Caco-2 (cell line): Measurements from ENCODE around the gene LYZL4. TPM values are rescaled to one million over a fixed set of nuclear protein-coding genes. Genes with fewer than 3 reads are reported as not detected.

Source experiments
- BruUV-seq: library from RNA; stranded (reverse); fragments of 400-500 nt; replicated peaks from 2 replicates; lab custom pipeline; 2021; lab: Mats Ljungman, UMichigan
- CTCF ChIA-PET: fragments of 300-600 bp; sonication (Branson Sonifier 250); formaldehyde crosslinking; loops from one replicate; lab custom pipeline; 2022; ENCODE audit warnings: antibody characterized with exemption; lab: Charles Lee
- POLR2A ChIA-PET: fragments of 300-600 bp; sonication (Branson Sonifier 250); formaldehyde crosslinking; loops from one replicate; lab custom pipeline; 2022; ENCODE audit warnings: antibody characterized with exemption; lab: Charles Lee
- DNase-seq, 2 experiments: peaks; one replicate each; pipeline versions ENCODE4 v3.0.0 to v3.0.0-alpha.2; 2020 to 2022
- H3K27me3 ChIP-seq: replicated peaks from 2 replicates; pipeline ENCODE4 v1.6.0; 2011; ENCODE audit warnings: low read length; ENCODE audit not compliant: control insufficient read depth, insufficient read depth
- H3K36me3 ChIP-seq: 2 replicates; pipeline ENCODE4 v1.5.1; 2011; ENCODE audit warnings: low read length; ENCODE audit not compliant: control insufficient read depth, insufficient read depth
- H3K4me1 ChIP-seq: fragments of 250-450 bp; sonication (Bioruptor Pico); 2 replicates; pipeline ENCODE4 v1.5.1; 2020; ENCODE audit warnings: mild to moderate bottlenecking
- H3K4me3 ChIP-seq: 2 replicates; pipeline ENCODE4 v1.5.1; 2011; ENCODE audit warnings: low read depth, mild to moderate bottlenecking, control low read depth, low read length
- H3K9me3 ChIP-seq: fragments of 250-450 bp; sonication (Bioruptor Pico); 2 replicates; pipeline ENCODE4 v1.5.1; 2020; ENCODE audit warnings: mild to moderate bottlenecking, moderate library complexity
- H3K27ac Mint-ChIP-seq: one replicate; pipeline ENCODE4 v1.8.0; 2022; ENCODE audit warnings: mixed read lengths; ENCODE audit not compliant: unreplicated experiment
- H3K27me3 Mint-ChIP-seq: one replicate; pipeline ENCODE4 v1.8.0; 2022; ENCODE audit warnings: mixed read lengths; ENCODE audit not compliant: insufficient read depth, unreplicated experiment
- H3K36me3 Mint-ChIP-seq: one replicate; pipeline ENCODE4 v1.8.0; 2022; ENCODE audit warnings: mild to moderate bottlenecking, mixed read lengths; ENCODE audit not compliant: insufficient read depth, unreplicated experiment
- H3K4me1 Mint-ChIP-seq: one replicate; pipeline ENCODE4 v1.8.0; 2022; ENCODE audit warnings: low read depth, mixed read lengths; ENCODE audit not compliant: unreplicated experiment
- H3K4me3 Mint-ChIP-seq: one replicate; pipeline ENCODE4 v1.8.0; 2022; ENCODE audit warnings: mild to moderate bottlenecking, moderate library complexity, mixed read lengths; ENCODE audit not compliant: unreplicated experiment
- H3K9me3 Mint-ChIP-seq: one replicate; pipeline ENCODE4 v1.8.0; 2022; ENCODE audit warnings: mixed read lengths; ENCODE audit not compliant: unreplicated experiment
- intact Hi-C: fragments of 100-400 bp; cut with micrococcal nuclease; formaldehyde crosslinking; loops from one replicate; pipeline ENCODE4 v1.10.0; 2022; ENCODE audit not compliant: unreplicated experiment
- total RNA-seq: library from RNA; stranded (reverse); gene quantifications from 2 replicates; pipeline ENCODE4 v1.2.3, GENCODE V29; 2022
- TF ChIP-seq, protein P1 (sequence below), 2 experiments: fragments of 200-600 bp in 1 of 2; IDR thresholded peaks; 1 replicate in 1 of 2; 2 replicates in 1 of 2; pipeline versions ENCODE4 v1.5.1 to v1.8.0; 2011 to 2022; ENCODE audit warnings: antibody characterized with exemption in 1 of 2, control low read depth in 1 of 2, inconsistent platforms in 1 of 2, low read depth in 1 of 2, low read length in 1 of 2, mild to moderate bottlenecking in 1 of 2, moderate library complexity in 1 of 2; ENCODE audit not compliant: insufficient read depth in 1 of 2, severe bottlenecking in 1 of 2, unreplicated experiment in 1 of 2

Gene LYZL4
- total RNA-seq, 1 experiment from 2014 or later, result not detected

DNA sequence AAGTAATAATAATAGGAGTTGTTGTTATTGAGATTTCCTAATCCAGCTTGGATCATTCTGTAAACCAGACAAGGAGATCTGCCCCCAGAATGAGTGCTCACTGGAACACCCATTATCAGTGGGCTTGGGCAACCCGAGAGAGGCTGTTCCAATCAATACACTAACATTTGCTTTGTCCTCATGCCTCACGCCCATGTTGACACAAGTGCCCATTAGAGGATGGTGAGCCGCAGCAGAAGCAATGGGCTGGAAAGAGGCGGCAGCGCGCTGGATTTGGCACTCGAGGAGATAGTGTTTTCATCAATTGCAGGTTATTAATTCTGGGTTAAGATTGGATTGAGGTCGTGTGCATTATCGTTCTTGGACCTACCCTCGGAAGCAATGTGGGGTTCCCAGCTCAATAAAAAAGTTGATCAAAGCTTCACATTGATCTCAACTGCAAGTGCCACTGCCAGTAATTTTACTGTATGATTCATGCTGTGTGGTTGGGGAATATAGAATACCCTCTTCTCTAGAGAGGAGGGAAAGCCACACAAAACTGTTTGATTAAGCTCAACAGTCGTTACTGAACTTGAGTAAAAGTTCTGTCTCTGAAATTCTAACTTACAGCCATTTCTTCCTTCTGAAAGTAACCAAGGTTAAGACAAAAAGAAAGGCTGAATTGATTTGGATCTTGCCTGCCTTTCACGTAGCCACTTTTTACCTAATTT lies 15.7 kb downstream of the LYZL4 start:
- Histone ChIP-seq H3K4me3 (no peak overlapping the region), H3K27me3 (no peaks in the 10 kb centered on the region), H3K4me1 (no peaks in the 10 kb centered on the region), H3K36me3 (no peaks in the 10 kb centered on the region), H3K9me3 (no peaks in the 10 kb centered on the region)
- H3K27me3 Mint-ChIP-seq, result peaks cover 9% of the 10 kb centered on the region
- no peaks in the 10 kb centered on the region for H3K4me1 Mint-ChIP-seq
- ChIA-PET POLR2A (no interaction called here), CTCF (no interaction called here)
- H3K27ac Mint-ChIP-seq, result no peak overlapping the region
- DNase-seq, result no peak
- H3K4me3 Mint-ChIP-seq, result no peak overlapping the region
- TF ChIP-seq, protein P1, sequence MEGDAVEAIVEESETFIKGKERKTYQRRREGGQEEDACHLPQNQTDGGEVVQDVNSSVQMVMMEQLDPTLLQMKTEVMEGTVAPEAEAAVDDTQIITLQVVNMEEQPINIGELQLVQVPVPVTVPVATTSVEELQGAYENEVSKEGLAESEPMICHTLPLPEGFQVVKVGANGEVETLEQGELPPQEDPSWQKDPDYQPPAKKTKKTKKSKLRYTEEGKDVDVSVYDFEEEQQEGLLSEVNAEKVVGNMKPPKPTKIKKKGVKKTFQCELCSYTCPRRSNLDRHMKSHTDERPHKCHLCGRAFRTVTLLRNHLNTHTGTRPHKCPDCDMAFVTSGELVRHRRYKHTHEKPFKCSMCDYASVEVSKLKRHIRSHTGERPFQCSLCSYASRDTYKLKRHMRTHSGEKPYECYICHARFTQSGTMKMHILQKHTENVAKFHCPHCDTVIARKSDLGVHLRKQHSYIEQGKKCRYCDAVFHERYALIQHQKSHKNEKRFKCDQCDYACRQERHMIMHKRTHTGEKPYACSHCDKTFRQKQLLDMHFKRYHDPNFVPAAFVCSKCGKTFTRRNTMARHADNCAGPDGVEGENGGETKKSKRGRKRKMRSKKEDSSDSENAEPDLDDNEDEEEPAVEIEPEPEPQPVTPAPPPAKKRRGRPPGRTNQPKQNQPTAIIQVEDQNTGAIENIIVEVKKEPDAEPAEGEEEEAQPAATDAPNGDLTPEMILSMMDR (IDR thresholded peaks at IDR 0.05; ENCODE audit: insufficient read depth in 1 of 2, low read depth in 1 of 2, low read length in 1 of 2, severe bottlenecking in 1 of 2, unreplicated experiment in 1 of 2), result no peak
- H3K9me3 Mint-ChIP-seq, result no peaks in the 10 kb centered on the region
- intact Hi-C loops, result no loop called here
- no TSS peak for BruUV-seq
- H3K36me3 Mint-ChIP-seq, result no peaks in the 10 kb centered on the region

DNA sequence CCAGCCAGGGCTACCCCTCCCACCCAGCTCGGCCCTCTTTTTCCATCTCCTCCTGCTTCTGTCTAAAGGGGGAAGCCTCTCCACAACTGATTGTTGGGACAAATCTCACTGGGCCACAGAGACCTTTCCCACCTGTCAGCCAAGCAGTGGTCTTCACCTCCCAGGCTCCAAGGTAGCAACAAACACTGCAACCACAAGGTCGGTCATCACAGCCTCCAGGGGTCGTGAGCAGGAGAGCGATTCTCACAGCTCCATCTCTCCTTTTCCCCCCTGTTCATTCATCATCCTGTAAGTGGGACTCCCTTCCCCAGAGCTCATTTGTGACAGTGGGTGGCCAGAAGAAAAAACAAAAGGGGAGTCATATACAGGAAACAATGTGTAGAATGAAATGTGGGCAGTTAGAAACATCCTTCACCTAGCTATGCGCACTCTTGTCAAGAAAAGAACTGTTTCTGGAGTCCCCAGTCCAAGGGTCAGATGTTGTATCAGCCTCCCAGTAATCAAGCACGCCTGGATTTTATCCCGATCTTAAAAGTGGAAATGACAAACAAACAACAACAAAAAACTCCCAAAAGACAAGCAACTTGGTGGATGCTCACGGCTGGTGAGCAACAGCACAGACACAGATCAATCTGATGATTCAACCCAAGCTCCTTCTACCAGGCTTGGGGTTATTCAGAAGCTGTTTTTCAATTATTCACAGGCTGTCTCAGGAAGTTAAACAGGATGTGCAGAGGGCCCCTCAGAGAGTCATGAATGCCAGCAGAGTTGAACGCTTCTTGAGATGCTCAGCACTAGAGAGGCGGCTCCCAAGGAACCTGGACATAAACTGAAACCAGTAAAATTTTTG lies 22.4 kb downstream of the LYZL4 start:
- H3K9me3 Mint-ChIP-seq, result no peaks in the 10 kb centered on the region
- POLR2A ChIA-PET, result no interaction called here
- no TSS peak for BruUV-seq
- Histone ChIP-seq H3K36me3 (no peaks in the 10 kb centered on the region), H3K4me1 (no peaks in the 10 kb centered on the region), H3K4me3 (no peak overlapping the region), H3K27me3 (no peaks in the 10 kb centered on the region), H3K9me3 (no peaks in the 10 kb centered on the region)
- no peak overlapping the region for H3K4me3 Mint-ChIP-seq
- no peaks in the 10 kb centered on the region for H3K36me3 Mint-ChIP-seq
- TF ChIP-seq, protein P1 (IDR thresholded peaks at IDR 0.05; ENCODE audit: insufficient read depth in 1 of 2, low read depth in 1 of 2, low read length in 1 of 2, severe bottlenecking in 1 of 2, unreplicated experiment in 1 of 2), result no peak
- H3K27ac Mint-ChIP-seq, result no peak overlapping the region
- CTCF ChIA-PET, result no interaction called here
- intact Hi-C loops, result no loop called here
- no peak for DNase-seq
- peaks cover 19% of the 10 kb centered on the region for H3K27me3 Mint-ChIP-seq
- no peaks in the 10 kb centered on the region for H3K4me1 Mint-ChIP-seq

DNA sequence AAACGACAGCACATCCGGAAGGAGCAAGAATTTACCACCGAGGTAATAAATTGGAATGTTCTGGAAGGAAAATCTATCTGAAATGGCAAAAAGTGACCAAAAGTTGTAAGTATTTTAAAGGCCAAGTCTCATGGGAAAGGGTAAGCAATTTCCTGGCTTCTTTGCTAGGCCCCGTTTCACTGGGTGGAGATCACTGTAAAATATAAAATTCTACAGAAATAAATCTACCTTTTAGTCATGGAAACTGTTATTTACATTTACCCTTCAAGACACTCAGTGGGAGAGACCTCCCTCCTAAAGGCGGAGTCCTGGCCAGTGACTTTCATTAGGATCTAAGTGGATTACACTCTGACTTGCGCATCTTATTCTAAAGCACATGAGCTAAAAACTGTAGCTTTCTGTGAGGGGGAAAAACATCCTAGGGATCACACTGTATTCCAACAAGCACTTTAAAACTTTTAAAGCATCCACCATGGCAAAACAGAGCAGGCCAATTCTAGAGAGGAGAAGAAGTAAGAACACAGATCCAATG lies 28.8 kb downstream of the LYZL4 start:
- no peak for DNase-seq
- Histone ChIP-seq H3K36me3 (no peaks in the 10 kb centered on the region), H3K27me3 (no peaks in the 10 kb centered on the region), H3K9me3 (no peaks in the 10 kb centered on the region), H3K4me3 (no peak overlapping the region), H3K4me1 (no peaks in the 10 kb centered on the region)
- no peaks in the 10 kb centered on the region for H3K4me1 Mint-ChIP-seq
- CTCF ChIA-PET, result no interaction called here
- intact Hi-C loops, result no loop called here
- BruUV-seq, result no TSS peak
- H3K27ac Mint-ChIP-seq, result no peak overlapping the region
- H3K4me3 Mint-ChIP-seq, result no peak overlapping the region
- H3K36me3 Mint-ChIP-seq, result no peaks in the 10 kb centered on the region
- TF ChIP-seq, protein P1 (IDR thresholded peaks at IDR 0.05; ENCODE audit: insufficient read depth in 1 of 2, low read depth in 1 of 2, low read length in 1 of 2, severe bottlenecking in 1 of 2, unreplicated experiment in 1 of 2), result no peak
- POLR2A ChIA-PET, result no interaction called here
- H3K27me3 Mint-ChIP-seq, result peaks cover 10% of the 10 kb centered on the region
- no peaks in the 10 kb centered on the region for H3K9me3 Mint-ChIP-seq
